GM21529 (cell line): ENCODE results near the gene POU2AF3.

Experiments used
- ATAC-seq: cut with Tn5 transposase; IDR thresholded peaks from one replicate; pipeline ENCODE4 v1.9.1; 2021; ENCODE audit not compliant: unreplicated experiment

Gene POU2AF3

DNA sequence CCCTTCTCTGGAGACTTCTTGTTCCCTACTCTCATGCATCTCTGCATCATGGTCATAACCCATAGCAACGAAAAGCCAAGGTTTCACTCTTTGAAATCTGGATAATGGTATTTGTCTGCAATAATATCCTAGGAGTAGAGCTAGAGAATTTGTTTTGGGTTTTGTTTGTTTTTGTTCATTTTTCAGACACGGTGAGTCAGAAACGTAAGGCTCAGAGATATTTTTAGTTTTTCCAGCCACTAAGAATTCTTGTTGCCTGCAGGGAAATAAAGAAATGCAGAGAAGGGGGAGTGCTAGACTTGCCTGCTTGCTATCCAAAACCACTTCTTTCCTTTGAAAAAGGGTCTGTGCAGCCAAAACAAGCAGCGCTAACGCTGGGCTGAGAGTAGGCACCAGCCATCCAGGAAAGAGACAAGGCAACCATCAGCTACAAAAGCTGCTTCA, 26.0 kb downstream of the POU2AF3 start:
- ATAC-seq = no peak

DNA sequence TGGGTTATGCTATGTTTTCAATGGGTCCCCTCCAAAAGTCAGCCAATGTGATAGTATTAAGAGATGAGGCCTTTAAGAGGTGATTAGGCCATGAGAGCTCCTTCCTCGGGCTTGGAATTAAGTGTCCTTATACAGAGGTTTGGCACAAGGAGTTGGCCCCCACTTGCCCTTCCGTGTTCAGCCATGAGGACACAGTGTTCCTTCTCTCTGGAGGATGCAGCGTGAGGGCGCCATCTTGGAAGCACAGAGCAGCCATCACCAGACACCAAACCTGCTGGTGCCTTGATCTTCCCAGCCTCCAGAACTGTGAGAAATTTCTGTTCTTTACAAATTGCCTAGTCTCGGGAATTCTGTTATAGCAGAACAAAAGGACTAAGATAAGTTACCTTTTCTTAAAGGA, 26.9 kb downstream of the POU2AF3 start:
- ATAC-seq = no peak

GRCh38 chr11:111326824-111327223, 28.5 kb downstream of the POU2AF3 start:
- no peak for ATAC-seq

DNA sequence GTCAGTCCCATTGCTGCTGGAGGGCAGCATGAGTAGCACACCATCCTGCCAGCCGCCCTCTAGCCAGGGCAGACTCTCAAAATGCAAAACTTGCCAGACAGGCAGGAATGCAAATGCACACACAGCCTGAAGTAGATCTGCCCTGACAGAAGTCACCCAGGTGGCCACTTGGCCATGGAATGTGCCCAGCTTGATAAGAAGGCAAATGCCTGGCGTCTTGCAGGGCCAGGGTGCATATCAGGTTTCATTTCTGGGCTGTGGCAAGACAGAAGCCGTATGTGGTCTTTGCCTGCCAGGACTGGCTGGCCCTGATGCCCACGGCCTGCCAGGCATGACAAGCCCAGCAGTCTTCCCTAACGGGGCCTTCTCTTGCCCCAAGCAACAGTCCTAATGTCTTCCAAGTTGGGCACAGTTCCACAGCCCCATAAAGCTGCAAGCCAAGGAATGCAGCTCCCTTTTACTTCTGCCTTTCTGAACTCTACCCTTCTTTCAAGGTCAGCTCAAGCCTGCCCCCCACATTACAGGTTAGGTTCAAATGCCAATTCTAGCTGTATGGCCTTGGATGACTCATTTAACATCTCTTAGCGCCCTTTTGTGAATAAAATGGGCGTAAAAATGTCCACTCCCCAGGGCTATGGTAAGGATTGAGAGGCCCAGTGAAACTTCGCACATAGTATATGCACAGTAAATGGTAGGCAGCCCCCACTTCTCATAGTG, 29.7 kb downstream of the POU2AF3 start:
- no peak for ATAC-seq

GRCh38 chr11:111329306-111330204, 31.2 kb downstream of the POU2AF3 start:
- ATAC-seq = no peak

GRCh38 chr11:111330234-111330893, 32.0 kb downstream of the POU2AF3 start:
- no peak for ATAC-seq

DNA sequence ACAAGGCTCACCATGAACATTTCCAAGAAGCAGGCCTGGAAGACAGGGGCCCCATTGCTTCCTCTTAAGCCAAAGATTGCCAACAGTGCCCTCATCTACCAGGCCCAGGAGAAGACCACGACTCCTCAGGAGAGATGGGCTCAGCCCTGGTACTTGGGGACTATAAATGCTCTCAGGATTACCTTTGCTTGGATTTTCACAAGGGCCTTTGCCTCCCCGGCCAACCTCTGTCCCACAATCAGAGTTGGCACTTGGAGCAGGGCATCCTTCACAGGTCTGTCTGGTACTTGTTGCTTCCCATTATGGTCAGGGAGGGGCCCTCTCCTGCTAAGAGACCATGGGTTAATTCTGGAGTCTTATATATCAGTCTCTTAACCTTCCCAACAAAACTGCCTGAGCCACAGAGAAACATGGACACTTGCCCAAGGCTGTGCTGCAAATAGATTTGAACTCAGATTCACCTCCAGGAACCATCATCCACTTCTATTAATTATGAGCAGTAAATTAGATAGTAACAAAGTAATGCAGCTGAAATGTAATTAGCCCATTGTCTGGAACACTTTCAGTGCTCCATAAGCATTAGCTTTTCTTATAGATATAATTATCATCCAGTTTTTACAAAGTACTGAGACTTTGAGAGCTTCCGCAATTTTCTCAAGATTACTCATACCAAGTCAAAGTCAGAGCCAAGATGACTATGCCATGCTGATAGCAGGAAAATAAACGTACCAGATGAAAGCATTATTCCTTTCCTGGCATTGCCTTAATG, 33.5 kb downstream of the POU2AF3 start:
- no peak for ATAC-seq

DNA sequence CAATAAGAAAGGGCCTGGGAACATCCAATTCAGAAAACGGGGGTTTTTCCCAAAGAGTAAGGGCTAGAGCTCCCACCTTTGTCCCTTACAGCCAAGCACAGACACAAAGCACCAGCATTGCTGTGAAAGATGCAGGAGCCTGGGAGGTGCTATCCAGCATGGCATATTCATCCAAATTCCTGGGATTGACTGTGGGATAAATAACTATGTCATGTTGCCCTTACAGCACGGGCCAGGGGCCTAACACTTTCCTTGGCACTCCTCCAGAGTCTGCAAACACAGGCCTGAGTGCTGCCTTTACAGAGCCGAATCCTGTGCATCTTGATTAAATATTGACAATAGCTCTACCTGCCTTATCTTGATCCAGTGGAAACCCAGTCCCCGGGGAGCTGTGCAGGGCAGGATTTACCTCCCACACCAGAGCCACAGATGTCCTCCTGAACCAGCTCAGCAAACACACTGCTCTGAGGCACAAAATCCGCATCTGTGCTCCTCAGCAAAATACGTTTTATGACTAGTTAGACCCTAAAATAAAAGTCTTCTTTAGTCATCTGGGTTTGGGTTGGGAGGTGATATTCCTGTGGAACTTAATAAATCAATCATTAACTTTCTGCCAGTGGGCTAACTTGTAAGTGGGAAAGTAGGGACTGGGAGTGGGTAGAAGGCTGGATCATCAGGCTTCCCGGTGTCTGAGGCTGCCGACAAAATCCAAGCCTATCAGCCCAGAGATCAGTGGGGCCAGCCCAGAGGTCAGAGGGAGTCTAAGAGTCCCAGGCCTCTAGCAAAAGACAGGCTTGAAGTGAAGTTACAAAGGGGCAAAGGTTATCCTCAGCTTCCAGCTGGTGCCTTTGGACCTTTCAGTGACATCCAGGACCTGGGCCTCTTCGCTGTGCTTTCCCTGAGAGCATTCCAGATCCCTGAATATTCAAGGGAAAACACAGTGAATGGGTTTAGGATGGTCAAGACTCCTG, 36.5 kb downstream of the POU2AF3 start:
- no peak for ATAC-seq

GRCh38 chr11:111335549-111335948, 37.2 kb downstream of the POU2AF3 start:
- ATAC-seq = no peak

- no peak for ATAC-seq
These were observed 37.7 kb downstream of the POU2AF3 start for GRCh38 chr11:111336062-111336461.

DNA sequence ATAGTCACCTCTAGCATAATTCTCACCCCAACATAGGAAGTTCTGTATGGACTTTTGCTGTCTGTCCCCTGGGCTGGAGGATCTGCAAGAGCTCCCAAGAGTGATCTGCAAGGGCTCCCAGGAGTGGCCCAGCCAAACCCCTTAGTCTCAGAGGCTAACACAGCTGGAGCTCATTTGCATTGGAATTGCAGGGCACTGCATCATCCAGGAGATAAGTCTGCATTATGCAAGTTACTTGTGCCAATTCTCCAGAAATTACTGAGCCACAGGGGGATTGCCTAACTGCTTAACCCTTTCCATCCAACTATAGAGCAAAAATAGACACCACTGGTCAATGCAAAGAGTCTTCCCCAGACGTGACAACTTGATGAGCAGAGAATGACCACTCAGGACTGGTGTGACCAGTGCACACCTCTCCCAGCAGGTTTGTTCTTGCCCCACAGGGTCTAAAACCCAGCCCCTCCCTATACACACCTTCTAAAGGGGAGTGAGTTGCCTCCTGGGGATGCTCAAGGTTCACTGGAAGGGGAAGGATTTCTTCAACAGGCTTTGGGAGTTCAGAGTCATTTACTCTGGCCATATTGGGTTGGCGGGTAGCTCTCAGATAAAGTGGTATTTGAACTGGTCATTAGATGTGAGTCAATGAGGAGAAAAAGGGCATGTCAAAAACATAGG, 38.4 kb downstream of the POU2AF3 start:
- ATAC-seq = no peak

GRCh38 chr11:111339758-111340388, 41.5 kb downstream of the POU2AF3 start:
- no peak for ATAC-seq

- no peak for ATAC-seq
These were observed 44.0 kb downstream of the POU2AF3 start for GRCh38 chr11:111342329-111342728.

DNA sequence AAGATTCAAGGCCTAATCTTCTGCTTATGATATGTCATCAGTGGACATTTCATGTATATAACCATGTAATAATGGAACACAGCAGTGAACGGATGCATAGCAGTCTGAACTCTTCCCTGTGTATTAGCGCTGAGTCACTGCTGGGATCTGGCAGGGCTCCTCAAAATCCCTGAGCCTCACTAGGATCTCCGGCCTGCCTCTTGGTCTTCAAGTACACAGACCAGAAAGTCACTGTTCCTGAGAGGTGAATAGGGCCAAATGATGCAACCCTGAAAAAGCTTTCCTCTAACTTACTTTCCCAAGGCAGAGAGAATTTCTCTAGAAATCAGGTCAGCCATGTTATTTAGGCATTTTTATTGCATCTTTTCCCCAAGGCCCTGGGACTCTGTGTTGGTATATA, 45.7 kb downstream of the POU2AF3 start:
- ATAC-seq = no peak

DNA sequence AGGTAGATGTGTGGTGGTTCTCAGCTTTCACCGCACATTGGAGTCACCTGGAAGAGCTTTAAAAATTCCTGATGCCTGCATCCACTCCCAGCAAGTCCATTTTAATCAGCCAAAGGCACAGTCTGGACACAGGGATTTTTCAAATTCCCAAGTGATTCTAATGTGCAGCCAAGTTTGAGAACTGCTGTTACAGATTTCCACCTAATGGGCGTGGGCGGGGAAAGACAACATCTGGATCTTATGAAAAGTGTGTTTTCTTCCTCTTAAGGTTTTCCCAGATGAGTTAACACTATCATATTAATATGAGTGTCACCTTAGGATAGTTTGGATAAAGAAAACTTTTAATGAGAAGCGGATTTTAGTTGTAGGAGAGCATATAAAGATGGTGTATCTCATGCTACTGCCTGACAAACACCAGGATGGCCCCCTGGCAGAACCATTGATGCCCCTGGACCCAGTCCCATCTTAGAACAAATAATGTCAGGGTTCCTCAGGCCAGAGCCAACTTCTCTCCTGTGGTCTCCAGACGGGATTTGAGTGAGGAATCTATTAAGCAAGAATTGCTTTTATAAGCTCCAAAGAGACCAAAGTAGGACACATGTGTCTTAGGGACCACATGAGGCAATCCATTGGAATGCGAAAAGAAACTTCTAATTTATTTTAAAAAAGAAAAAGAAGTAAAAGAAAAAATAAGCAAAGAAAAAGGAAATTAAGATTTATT, 48.8 kb downstream of the POU2AF3 start:
- no peak for ATAC-seq

GRCh38 chr11:111347723-111348115, 49.4 kb downstream of the POU2AF3 start:
- ATAC-seq = no peak

GRCh38 chr11:111348147-111348546, 49.8 kb downstream of the POU2AF3 start:
- no peak for ATAC-seq

- ATAC-seq = no peak
These were observed 50.9 kb downstream of the POU2AF3 start for GRCh38 chr11:111349191-111349695.
